Thyroid gland (tissue), 4 donors: ENCODE results near the gene COP1. TPM values are rescaled to one million over a fixed set of nuclear protein-coding genes. Genes with fewer than 3 reads are reported as not detected.

Experiments
- DNase-seq, 2 donors: peaks; one replicate each; pipeline ENCODE4 v3.0.0-alpha.2; 2019
- H3K27ac ChIP-seq, 3 donors: fragments of 200-600 bp; sonication (generic); 1 replicate in 2 of 3; 2 replicates in 1 of 3; pipeline ENCODE4 v1.5.1; 2016 to 2019; ENCODE audit warnings: mild to moderate bottlenecking in 1 of 3, moderate library complexity in 1 of 3
- H3K27me3 ChIP-seq: fragments of 200-600 bp; sonication (generic); one replicate; pipeline ENCODE4 v1.5.1; 2019
- H3K36me3 ChIP-seq, 2 donors: fragments of 200-600 bp; sonication (generic); one replicate each; pipeline ENCODE4 v1.5.1; 2016 to 2019
- H3K4me1 ChIP-seq, 2 donors: fragments of 200-600 bp; sonication (generic); one replicate each; pipeline ENCODE4 v1.5.1; 2017 to 2019
- H3K4me3 ChIP-seq, 3 donors: fragments of 200-600 bp; sonication (generic); replicated peaks in 1 of 3; 1 replicate in 2 of 3; 2 replicates in 1 of 3; pipeline ENCODE4 v1.5.1; 2016; ENCODE audit warnings: mild to moderate bottlenecking in 1 of 3
- H3K9me3 ChIP-seq: fragments of 200-600 bp; sonication (generic); one replicate; pipeline ENCODE4 v1.5.1; 2017
- CTCF ChIP-seq, 6 experiments: fragments of 200-600 bp in 3 of 6; fragments of 450-650 bp in 3 of 6; sonication (generic) in 3 of 6; IDR thresholded peaks; one replicate each; pipeline ENCODE4 v1.5.1; 2016 to 2019; ENCODE audit warnings: antibody characterized with exemption in 6 of 6, mild to moderate bottlenecking in 2 of 6, inconsistent platforms in 1 of 6, moderate library complexity in 1 of 6
- POLR2A ChIP-seq, 2 donors: fragments of 450-650 bp; IDR thresholded peaks; one replicate each; pipeline ENCODE4 v1.6.1; 2017; ENCODE audit warnings: antibody characterized with exemption in 2 of 2, mild to moderate bottlenecking in 2 of 2, moderate library complexity in 1 of 2
- WGBS, 2 donors: methylation state at CpG; one replicate each; pipeline ENCODE4 v1.1.5; 2017; 5-methylcytosine and 5-hydroxymethylcytosine counted together
- intact Hi-C: fragments of 100-400 bp; cut with DNase I; formaldehyde crosslinking; loops from one replicate; pipeline ENCODE4 v1.15.1; 2023
- total RNA-seq, 4 donors: library from RNA; depleted of rRNA; stranded (reverse); fragments of >200 nt; gene quantifications; one replicate each; pipeline ENCODE4 v1.2.3, GENCODE V29; 2016

The COP1 gene
- total RNA-seq, 4 donors from 2014 or later: 67.8 to 116 (median 78.5) TPM

DNA sequence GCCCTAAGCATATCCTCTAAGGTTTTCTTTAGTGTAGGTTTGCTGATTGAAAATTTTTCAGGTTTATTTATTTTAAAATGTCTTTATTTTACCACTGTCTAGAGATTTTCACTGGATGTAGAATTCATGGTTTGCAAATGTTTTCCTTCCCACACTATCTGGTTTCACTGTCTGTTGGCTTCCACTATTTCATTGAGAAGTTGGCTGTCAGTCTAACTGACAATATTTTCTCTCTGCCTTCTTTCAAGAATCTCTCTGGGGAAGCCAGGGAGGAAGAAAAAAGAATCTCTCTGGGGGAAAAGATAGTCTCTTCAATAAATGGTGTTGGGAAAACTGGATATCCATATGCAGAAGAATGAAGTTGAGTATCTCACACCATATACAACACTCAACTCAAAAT lies 226.0 kb downstream of the COP1 start:
- Histone ChIP-seq H3K4me3 (no peak overlapping the region), H3K4me1 (no peaks in the 10 kb centered on the region), H3K9me3 (no peaks in the 10 kb centered on the region), H3K27ac (no peak overlapping the region), H3K27me3 (no peaks in the 10 kb centered on the region), H3K36me3 (peaks cover 14 to 16% of the 10 kb centered on the region in 2 donors)
- TF ChIP-seq CTCF (IDR thresholded peaks at IDR 0.05) (no peak), POLR2A (IDR thresholded peaks at IDR 0.05) (no peak)
- DNase-seq: no peak
- intact Hi-C loops: no loop called here

GRCh38 chr1:175978926-175979325 lies 228.2 kb downstream of the COP1 start:
- Histone ChIP-seq H3K4me3 (no peak overlapping the region), H3K36me3 (peaks cover 4 to 7% of the 10 kb centered on the region in 2 donors), H3K4me1 (no peaks in the 10 kb centered on the region), H3K9me3 (no peaks in the 10 kb centered on the region), H3K27me3 (no peaks in the 10 kb centered on the region), H3K27ac (no peak overlapping the region)
- TF ChIP-seq POLR2A (IDR thresholded peaks at IDR 0.05) (no peak), CTCF (IDR thresholded peaks at IDR 0.05) (no peak)
- intact Hi-C loops: no loop called here
- WGBS, 2 donors: 97 to 98% methylated on average over 1 of the region's 1 CpG
- DNase-seq: no peak

DNA sequence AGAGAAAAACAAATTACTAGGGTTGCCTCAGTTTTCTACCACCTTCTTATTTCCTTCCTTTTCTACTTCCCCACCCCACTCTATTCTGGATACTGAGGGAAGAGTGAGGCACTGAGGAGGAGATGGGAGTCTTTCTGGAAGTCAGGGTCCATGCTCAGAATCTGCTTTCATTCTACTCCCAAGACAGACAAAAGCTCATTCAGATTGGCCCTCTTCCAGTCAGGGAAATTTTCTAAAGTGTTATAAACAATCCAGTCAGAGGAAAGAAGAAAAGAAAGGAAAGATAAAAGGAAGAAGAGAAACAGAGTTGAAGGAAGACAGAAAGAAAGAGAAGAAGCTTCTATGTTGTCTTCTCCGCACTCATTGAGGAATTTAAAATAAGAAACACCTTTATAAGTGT lies 228.6 kb downstream of the COP1 start:
- no peak for DNase-seq
- no peaks in the 10 kb centered on the region for H3K4me1 ChIP-seq
- H3K4me3 ChIP-seq: no peak overlapping the region
- H3K9me3 ChIP-seq: no peaks in the 10 kb centered on the region
- no peaks in the 10 kb centered on the region for H3K27me3 ChIP-seq
- intact Hi-C loops: no loop called here
- no peak for TF ChIP-seq POLR2A (IDR thresholded peaks at IDR 0.05)
- no peak for TF ChIP-seq CTCF (IDR thresholded peaks at IDR 0.05)
- 98 to 100% methylated on average over 1 of the region's 1 CpG for WGBS, 2 donors
- peaks cover 0 to 4% of the 10 kb centered on the region in 2 donors for H3K36me3 ChIP-seq
- no peak overlapping the region for H3K27ac ChIP-seq

- no peak overlapping the region for H3K27ac ChIP-seq
- intact Hi-C loops: no loop called here
- H3K9me3 ChIP-seq: no peaks in the 10 kb centered on the region
- DNase-seq: no peak
- H3K27me3 ChIP-seq: no peaks in the 10 kb centered on the region
- 77 to 82% methylated on average over 1 of the region's 1 CpG for WGBS, 2 donors
- no peaks in the 10 kb centered on the region for H3K4me1 ChIP-seq
- no peaks in the 10 kb centered on the region for H3K36me3 ChIP-seq
- H3K4me3 ChIP-seq: no peak overlapping the region
- TF ChIP-seq CTCF (IDR thresholded peaks at IDR 0.05): no peak
- TF ChIP-seq POLR2A (IDR thresholded peaks at IDR 0.05): no peak
These were observed 230.0 kb downstream of the COP1 start for GRCh38 chr1:175976865-175977642.

DNA sequence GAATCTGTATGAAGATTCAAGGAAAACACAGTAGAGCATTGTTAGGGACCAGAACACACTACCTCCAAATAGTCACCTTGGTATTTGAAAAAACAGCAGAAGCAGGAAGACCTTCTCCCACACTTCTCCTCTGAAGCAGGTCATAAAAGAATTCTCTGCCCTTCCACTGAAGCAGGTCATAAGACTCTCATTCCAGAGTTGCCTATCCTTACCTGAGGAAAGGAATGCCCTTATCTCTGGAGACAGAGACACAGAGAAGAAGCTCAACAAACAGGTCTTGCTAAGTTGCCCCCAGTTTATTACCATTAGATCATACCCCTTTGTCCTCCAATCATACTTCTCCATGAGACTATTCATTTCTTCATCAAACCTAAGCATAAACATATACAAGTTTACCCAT lies 237.9 kb downstream of the COP1 start:
- H3K27ac ChIP-seq: no peak overlapping the region
- no peaks in the 10 kb centered on the region for H3K4me1 ChIP-seq
- TF ChIP-seq POLR2A (IDR thresholded peaks at IDR 0.05): no peak
- TF ChIP-seq CTCF (IDR thresholded peaks at IDR 0.05): no peak
- H3K4me3 ChIP-seq: no peak overlapping the region
- no peaks in the 10 kb centered on the region for H3K9me3 ChIP-seq
- intact Hi-C loops: no loop called here
- no peaks in the 10 kb centered on the region for H3K36me3 ChIP-seq
- DNase-seq: no peak
- H3K27me3 ChIP-seq: no peaks in the 10 kb centered on the region
